ENCODE measurements around the gene ECE2.

- TF ChIP-seq, protein P1, sequence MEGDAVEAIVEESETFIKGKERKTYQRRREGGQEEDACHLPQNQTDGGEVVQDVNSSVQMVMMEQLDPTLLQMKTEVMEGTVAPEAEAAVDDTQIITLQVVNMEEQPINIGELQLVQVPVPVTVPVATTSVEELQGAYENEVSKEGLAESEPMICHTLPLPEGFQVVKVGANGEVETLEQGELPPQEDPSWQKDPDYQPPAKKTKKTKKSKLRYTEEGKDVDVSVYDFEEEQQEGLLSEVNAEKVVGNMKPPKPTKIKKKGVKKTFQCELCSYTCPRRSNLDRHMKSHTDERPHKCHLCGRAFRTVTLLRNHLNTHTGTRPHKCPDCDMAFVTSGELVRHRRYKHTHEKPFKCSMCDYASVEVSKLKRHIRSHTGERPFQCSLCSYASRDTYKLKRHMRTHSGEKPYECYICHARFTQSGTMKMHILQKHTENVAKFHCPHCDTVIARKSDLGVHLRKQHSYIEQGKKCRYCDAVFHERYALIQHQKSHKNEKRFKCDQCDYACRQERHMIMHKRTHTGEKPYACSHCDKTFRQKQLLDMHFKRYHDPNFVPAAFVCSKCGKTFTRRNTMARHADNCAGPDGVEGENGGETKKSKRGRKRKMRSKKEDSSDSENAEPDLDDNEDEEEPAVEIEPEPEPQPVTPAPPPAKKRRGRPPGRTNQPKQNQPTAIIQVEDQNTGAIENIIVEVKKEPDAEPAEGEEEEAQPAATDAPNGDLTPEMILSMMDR (IDR thresholded peaks at IDR 0.05; ENCODE audit: low read depth, low read length, poor library complexity, severe bottlenecking): no peak
- no peak for TF ChIP-seq EZH2phosphoT487 (IDR thresholded peaks at IDR 0.05; ENCODE audit: borderline replicate concordance, low read length)
Measured at GRCh38 chr3:184334470-184335158, 58.8 kb downstream of the ECE2 start.

Data from DOHH2 (cell line).